HFFc6 (cell line): ENCODE measurements around the gene THSD7A. TPM values are rescaled to one million over a fixed set of nuclear protein-coding genes. Genes with fewer than 3 reads are reported as not detected.

Experiments used
- DNase-seq: peaks from one replicate; pipeline ENCODE4 v3.0.0-alpha.2; 2018
- H3K27ac Mint-ChIP-seq: 2 replicates; pipeline ENCODE4 v1.8.0; 2020; ENCODE audit warnings: mild to moderate bottlenecking, mixed read lengths
- H3K27me3 Mint-ChIP-seq: 2 replicates; pipeline ENCODE4 v1.8.0; 2021; ENCODE audit warnings: mild to moderate bottlenecking, moderate library complexity, mixed read lengths; ENCODE audit not compliant: insufficient read depth
- H3K36me3 Mint-ChIP-seq: 2 replicates; pipeline ENCODE4 v1.8.0; 2021; ENCODE audit warnings: low read depth, mixed read lengths
- H3K4me1 Mint-ChIP-seq: 2 replicates; pipeline ENCODE4 v1.8.0; 2020; ENCODE audit warnings: low read depth, mixed read lengths
- H3K4me3 Mint-ChIP-seq: 2 replicates; pipeline ENCODE4 v1.8.0; 2020; ENCODE audit warnings: mild to moderate bottlenecking, moderate library complexity, mixed read lengths
- H3K9me3 Mint-ChIP-seq: 2 replicates; pipeline ENCODE4 v1.8.0; 2020; ENCODE audit warnings: mild to moderate bottlenecking, mixed read lengths
- total RNA-seq, 6 experiments: library from RNA; stranded (reverse); fragmentation: NEBNext Ultra II Directional; extraction: Animal tissue kit (Norgen Biotek cat#: 25700); gene quantifications; 2 replicates in 1 of 6; 3 replicates in 5 of 6; pipeline ENCODE4 v1.2.3, GENCODE V29; 2021
- TF ChIP-seq, protein P1 (sequence below): fragments of 200-600 bp; sonication (generic); IDR thresholded peaks from 2 replicates; pipeline ENCODE4 v1.5.0; 2021; ENCODE audit warnings: antibody characterized with exemption, mild to moderate bottlenecking

The THSD7A gene
- total RNA-seq, 6 experiments from 2014 or later = not detected

DNA sequence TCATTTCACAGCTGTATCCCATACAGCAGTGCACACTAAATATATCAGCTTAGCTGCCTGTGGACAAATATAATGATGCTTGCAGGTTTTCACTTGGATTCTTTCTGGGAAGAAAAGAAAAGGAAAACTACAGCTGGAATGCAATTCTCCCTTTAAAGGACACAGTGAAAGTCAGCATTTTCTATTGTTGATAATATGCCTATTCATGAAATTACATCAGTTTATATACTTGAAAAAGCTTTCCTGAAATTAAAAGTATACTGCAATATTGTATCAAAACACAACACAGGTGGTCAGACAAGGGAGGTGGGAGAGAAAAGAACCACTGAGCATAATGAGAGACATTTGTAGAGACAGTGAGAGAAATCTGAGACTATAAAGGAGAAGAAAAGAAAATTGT lies 20.3 kb downstream of the THSD7A start:
- Mint-ChIP-seq H3K4me3 (no peak overlapping the region), H3K27ac (no peak overlapping the region), H3K9me3 (peaks cover 36% of the 10 kb centered on the region), H3K4me1 (no peaks in the 10 kb centered on the region), H3K27me3 (no peaks in the 10 kb centered on the region), H3K36me3 (no peaks in the 10 kb centered on the region)
- no peak for DNase-seq
- TF ChIP-seq, protein P1, sequence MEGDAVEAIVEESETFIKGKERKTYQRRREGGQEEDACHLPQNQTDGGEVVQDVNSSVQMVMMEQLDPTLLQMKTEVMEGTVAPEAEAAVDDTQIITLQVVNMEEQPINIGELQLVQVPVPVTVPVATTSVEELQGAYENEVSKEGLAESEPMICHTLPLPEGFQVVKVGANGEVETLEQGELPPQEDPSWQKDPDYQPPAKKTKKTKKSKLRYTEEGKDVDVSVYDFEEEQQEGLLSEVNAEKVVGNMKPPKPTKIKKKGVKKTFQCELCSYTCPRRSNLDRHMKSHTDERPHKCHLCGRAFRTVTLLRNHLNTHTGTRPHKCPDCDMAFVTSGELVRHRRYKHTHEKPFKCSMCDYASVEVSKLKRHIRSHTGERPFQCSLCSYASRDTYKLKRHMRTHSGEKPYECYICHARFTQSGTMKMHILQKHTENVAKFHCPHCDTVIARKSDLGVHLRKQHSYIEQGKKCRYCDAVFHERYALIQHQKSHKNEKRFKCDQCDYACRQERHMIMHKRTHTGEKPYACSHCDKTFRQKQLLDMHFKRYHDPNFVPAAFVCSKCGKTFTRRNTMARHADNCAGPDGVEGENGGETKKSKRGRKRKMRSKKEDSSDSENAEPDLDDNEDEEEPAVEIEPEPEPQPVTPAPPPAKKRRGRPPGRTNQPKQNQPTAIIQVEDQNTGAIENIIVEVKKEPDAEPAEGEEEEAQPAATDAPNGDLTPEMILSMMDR = no peak

DNA sequence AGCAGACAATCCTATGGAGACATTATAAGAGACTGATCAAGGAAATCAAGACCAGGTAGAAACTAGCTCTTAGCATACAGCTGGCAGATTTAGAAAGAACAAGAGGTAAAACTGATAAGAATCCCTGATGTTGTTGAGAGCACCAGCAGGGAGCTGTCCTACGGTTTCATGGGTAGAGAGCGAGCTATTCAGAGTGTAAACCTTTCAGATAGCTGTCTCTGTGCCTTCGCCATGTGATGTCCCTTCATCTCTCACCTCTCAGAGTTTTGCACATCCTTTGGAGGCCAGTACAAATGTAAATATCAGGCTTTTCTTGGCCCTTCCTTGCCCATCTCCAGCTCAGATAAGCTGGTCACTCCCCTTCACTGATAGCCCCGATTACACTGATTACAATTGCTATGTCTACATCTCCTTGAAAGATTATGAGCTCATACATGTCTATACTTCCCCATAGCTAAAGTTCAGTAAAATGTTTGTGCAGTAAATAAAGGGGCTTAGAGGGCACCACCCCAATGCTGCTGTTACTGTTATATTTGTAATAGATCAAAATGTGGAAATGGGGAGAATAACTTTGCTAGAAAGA lies 21.9 kb downstream of the THSD7A start:
- TF ChIP-seq, protein P1 = no peak
- Mint-ChIP-seq H3K36me3 (no peaks in the 10 kb centered on the region), H3K27ac (no peak overlapping the region), H3K27me3 (no peaks in the 10 kb centered on the region), H3K4me1 (no peaks in the 10 kb centered on the region), H3K4me3 (no peak overlapping the region), H3K9me3 (peaks cover 28% of the 10 kb centered on the region)
- no peak for DNase-seq

DNA sequence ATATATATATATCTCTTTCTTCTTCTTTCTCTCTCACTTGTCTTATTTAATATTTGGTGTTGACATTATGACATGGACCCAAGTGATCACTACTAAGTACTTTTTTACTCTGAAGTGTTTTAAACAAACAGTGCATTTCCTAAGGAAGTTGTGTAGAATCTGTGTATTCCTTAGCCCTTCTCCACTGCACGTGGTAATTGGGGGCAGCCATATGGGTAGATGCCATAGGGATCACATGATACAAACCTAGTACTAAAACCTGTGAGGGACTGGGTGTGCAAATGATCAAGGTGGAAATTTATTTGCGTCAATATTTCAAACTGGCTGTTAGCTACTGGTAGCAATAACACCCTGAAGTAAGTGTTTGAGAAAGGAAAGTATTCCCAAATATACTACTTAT lies 25.0 kb downstream of the THSD7A start:
- no peaks in the 10 kb centered on the region for H3K4me1 Mint-ChIP-seq
- TF ChIP-seq, protein P1 = no peak
- H3K4me3 Mint-ChIP-seq = no peak overlapping the region
- H3K9me3 Mint-ChIP-seq = peaks cover 42% of the 10 kb centered on the region
- H3K36me3 Mint-ChIP-seq = no peaks in the 10 kb centered on the region
- no peak for DNase-seq
- H3K27me3 Mint-ChIP-seq = no peaks in the 10 kb centered on the region
- H3K27ac Mint-ChIP-seq = no peak overlapping the region

DNA sequence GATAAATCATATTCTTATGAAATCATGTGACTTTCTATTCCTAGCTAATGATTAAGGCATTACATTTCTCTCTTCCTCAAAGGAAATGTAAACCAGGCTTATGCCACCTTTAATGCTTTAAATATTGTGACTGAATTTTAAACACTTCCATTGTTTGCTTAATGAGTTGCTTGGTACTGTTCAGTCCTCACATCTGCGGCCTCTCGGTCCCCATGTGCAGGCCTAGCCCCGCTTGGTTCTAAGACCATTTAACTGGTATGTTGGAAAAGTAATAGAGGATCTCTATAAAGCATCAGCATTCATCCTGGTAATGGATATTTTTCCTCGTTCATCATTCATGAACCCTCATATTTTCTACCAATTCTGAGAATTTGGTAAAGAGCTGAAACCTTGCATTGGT lies 27.4 kb downstream of the THSD7A start:
- TF ChIP-seq, protein P1 = no peak
- no peak for DNase-seq

DNA sequence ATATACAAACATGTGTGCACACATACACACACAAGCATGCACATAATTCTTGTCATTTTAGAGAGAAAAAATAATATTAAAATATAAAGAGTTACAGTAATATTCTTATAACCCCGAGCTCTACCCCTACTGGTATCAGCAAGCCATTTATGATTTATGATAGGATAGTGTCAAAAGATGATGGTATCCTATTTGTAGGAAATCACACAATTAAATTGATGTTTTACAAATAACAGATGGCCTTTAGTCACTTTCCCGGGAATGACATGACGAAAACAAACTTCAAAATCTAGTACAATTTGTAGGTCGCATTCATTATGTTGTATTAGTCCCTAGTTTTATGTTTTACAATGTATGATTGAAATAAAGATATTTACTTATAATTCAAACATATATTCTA lies 36.8 kb downstream of the THSD7A start:
- TF ChIP-seq, protein P1 = no peak
- H3K9me3 Mint-ChIP-seq = peaks cover 23% of the 10 kb centered on the region
- no peak overlapping the region for H3K4me3 Mint-ChIP-seq
- no peak overlapping the region for H3K27ac Mint-ChIP-seq
- no peaks in the 10 kb centered on the region for H3K27me3 Mint-ChIP-seq
- H3K4me1 Mint-ChIP-seq = no peaks in the 10 kb centered on the region
- DNase-seq = no peak
- H3K36me3 Mint-ChIP-seq = no peaks in the 10 kb centered on the region

More for the DNA sequence above, 27.4 kb downstream of the THSD7A start:
- Mint-ChIP-seq H3K4me3 (no peak overlapping the region), H3K27me3 (no peaks in the 10 kb centered on the region), H3K27ac (no peak overlapping the region), H3K9me3 (peaks cover 40% of the 10 kb centered on the region), H3K36me3 (no peaks in the 10 kb centered on the region; the same call in 1 of the 2 replicates), H3K4me1 (no peaks in the 10 kb centered on the region)

DNA sequence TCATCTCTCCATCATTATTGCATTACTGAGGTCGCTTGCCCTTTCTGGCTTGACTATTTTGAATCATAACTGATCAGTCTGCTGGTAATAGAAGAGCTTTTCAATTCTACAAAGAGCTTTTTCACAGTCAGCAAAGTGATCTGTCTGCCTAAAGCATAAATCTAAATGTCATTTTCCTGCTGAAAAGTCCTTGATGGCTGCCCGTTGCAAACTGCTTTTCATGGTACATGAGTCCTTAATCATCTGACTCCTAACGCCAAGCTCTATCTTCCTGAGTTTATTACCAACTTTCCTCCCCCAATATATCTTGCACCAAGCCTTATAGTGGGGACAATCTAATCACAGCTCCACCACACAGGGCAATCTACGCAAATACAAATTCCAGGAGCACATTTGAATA lies 39.8 kb downstream of the THSD7A start:
- H3K36me3 Mint-ChIP-seq = no peaks in the 10 kb centered on the region
- peaks cover 28% of the 10 kb centered on the region for H3K9me3 Mint-ChIP-seq
- H3K27me3 Mint-ChIP-seq = no peaks in the 10 kb centered on the region
- H3K4me3 Mint-ChIP-seq = no peak overlapping the region
- H3K27ac Mint-ChIP-seq = no peak overlapping the region
- H3K4me1 Mint-ChIP-seq = no peaks in the 10 kb centered on the region
- no peak for DNase-seq
- TF ChIP-seq, protein P1 = no peak
